ENCODE results near the gene OR2M5.

GRCh38 chr1:248165186-248165585 is 20.2 kb downstream of the OR2M5 start:
- TF ChIP-seq, protein P1, sequence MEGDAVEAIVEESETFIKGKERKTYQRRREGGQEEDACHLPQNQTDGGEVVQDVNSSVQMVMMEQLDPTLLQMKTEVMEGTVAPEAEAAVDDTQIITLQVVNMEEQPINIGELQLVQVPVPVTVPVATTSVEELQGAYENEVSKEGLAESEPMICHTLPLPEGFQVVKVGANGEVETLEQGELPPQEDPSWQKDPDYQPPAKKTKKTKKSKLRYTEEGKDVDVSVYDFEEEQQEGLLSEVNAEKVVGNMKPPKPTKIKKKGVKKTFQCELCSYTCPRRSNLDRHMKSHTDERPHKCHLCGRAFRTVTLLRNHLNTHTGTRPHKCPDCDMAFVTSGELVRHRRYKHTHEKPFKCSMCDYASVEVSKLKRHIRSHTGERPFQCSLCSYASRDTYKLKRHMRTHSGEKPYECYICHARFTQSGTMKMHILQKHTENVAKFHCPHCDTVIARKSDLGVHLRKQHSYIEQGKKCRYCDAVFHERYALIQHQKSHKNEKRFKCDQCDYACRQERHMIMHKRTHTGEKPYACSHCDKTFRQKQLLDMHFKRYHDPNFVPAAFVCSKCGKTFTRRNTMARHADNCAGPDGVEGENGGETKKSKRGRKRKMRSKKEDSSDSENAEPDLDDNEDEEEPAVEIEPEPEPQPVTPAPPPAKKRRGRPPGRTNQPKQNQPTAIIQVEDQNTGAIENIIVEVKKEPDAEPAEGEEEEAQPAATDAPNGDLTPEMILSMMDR (IDR thresholded peaks at IDR 0.05 in 2 of 3, conservative IDR thresholded peaks at IDR 0.05 in 1 of 3; ENCODE audit: control insufficient read depth in 2 of 3, extremely low read depth in 1 of 3, insufficient read depth in 1 of 3, low read depth in 3 of 3, low read length in 3 of 3) = no peak
- TF ChIP-seq SMAD1 (IDR thresholded peaks at IDR 0.05; ENCODE audit: low read depth, partially characterized antibody) = no peak
- TF ChIP-seq ZNF384 (IDR thresholded peaks at IDR 0.05; ENCODE audit: borderline replicate concordance, low read depth, low read length) = no peak
- no peak for TF ChIP-seq KDM1A (IDR thresholded peaks at IDR 0.05; ENCODE audit: borderline replicate concordance)
- TF ChIP-seq, protein P2, sequence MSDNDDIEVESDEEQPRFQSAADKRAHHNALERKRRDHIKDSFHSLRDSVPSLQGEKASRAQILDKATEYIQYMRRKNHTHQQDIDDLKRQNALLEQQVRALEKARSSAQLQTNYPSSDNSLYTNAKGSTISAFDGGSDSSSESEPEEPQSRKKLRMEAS (IDR thresholded peaks at IDR 0.05; ENCODE audit: low read depth, low read length) = no peak
- TF ChIP-seq BCLAF1 (IDR thresholded peaks at IDR 0.05) = no peak
- TF ChIP-seq POU2F2 (IDR thresholded peaks at IDR 0.05; ENCODE audit: borderline replicate concordance, low read depth, low read length) = no peak
- TF ChIP-seq, protein P3, sequence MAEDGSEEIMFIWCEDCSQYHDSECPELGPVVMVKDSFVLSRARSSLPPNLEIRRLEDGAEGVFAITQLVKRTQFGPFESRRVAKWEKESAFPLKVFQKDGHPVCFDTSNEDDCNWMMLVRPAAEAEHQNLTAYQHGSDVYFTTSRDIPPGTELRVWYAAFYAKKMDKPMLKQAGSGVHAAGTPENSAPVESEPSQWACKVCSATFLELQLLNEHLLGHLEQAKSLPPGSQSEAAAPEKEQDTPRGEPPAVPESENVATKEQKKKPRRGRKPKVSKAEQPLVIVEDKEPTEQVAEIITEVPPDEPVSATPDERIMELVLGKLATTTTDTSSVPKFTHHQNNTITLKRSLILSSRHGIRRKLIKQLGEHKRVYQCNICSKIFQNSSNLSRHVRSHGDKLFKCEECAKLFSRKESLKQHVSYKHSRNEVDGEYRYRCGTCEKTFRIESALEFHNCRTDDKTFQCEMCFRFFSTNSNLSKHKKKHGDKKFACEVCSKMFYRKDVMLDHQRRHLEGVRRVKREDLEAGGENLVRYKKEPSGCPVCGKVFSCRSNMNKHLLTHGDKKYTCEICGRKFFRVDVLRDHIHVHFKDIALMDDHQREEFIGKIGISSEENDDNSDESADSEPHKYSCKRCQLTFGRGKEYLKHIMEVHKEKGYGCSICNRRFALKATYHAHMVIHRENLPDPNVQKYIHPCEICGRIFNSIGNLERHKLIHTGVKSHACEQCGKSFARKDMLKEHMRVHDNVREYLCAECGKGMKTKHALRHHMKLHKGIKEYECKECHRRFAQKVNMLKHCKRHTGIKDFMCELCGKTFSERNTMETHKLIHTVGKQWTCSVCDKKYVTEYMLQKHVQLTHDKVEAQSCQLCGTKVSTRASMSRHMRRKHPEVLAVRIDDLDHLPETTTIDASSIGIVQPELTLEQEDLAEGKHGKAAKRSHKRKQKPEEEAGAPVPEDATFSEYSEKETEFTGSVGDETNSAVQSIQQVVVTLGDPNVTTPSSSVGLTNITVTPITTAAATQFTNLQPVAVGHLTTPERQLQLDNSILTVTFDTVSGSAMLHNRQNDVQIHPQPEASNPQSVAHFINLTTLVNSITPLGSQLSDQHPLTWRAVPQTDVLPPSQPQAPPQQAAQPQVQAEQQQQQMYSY (CRISPR knock-in tag; IDR thresholded peaks at IDR 0.05) = no peak

Measured in GM12878 (cell line).